Ovary (tissue), 9 donors: Measurements from ENCODE around the gene RHEB. TPM values are rescaled to one million over a fixed set of nuclear protein-coding genes. Genes with fewer than 3 reads are reported as not detected.

ENCODE experiments used
- DNase-seq, 5 donors: peaks; one replicate each; pipeline ENCODE4 v3.0.0-alpha.2; 2019 to 2020
- H3K27ac ChIP-seq, 2 donors: fragments of 200-600 bp; one replicate each; pipeline versions ENCODE4 v1.5.1 to v1.8.0; 2019 to 2022
- H3K27me3 ChIP-seq: fragments of 200-600 bp; one replicate; pipeline ENCODE4 v1.8.0; 2022
- H3K36me3 ChIP-seq: fragments of 200-600 bp; sonication (generic); one replicate; pipeline ENCODE4 v1.5.1; 2019
- H3K4me1 ChIP-seq: one replicate; pipeline ENCODE4 v1.8.1; 2013; ENCODE audit warnings: mild to moderate bottlenecking, moderate library complexity; ENCODE audit not compliant: insufficient read depth
- H3K4me3 ChIP-seq: fragments of 200-600 bp; sonication (generic); one replicate; pipeline ENCODE4 v1.5.1; 2017
- H3K9me3 ChIP-seq, 2 donors: fragments of 200-600 bp in 1 of 2; sonication (generic) in 1 of 2; one replicate each; pipeline versions ENCODE4 v1.5.1 to v1.8.1; 2013 to 2019; ENCODE audit warnings: mild to moderate bottlenecking in 1 of 2, moderate library complexity in 1 of 2
- CTCF ChIP-seq, 3 donors: fragments of 450-650 bp in 2 of 3; fragments of 200-600 bp in 1 of 3; IDR thresholded peaks; one replicate each; pipeline versions ENCODE4 v1.5.1 to v1.8.0; 2016 to 2022; ENCODE audit warnings: antibody characterized with exemption in 3 of 3, mild to moderate bottlenecking in 1 of 3
- EP300 ChIP-seq: sonication (generic); formaldehyde crosslinking; IDR thresholded peaks from one replicate; pipeline ENCODE4 v1.6.1; 2017; ENCODE audit warnings: antibody characterized with exemption
- POLR2A ChIP-seq: fragments of 450-650 bp; IDR thresholded peaks from one replicate; pipeline ENCODE4 v1.6.1; 2017; ENCODE audit warnings: antibody characterized with exemption, mild to moderate bottlenecking, moderate library complexity
- WGBS, 3 donors: extraction: QIAGEN DNeasy Blood & Tissue Kit in 1 of 3; methylation state at CpG; one replicate each; pipeline versions ENCODE4 v1.1.5 to v1.1.7; 2013 to 2017; 5-methylcytosine and 5-hydroxymethylcytosine counted together
- intact Hi-C, 4 donors: fragments of 100-400 bp; cut with DNase I; formaldehyde crosslinking; loops; one replicate each; pipeline versions ENCODE4 v1.11.0 to v1.15.1; 2022 to 2023
- polyA plus RNA-seq, 2 donors: library from polyadenylated mRNA; stranded (reverse); fragments of 200-250 nt in 1 of 2; fragments of 350-450 nt in 1 of 2; fragmentation: Illumina TruSeq in 1 of 2; extraction: RNeasy Lipid Tissue Mini Kit (QIAGEN cat#74804) in 1 of 2; gene quantifications; one replicate each; pipeline ENCODE4 v1.2.3, GENCODE V29; 2013 to 2014
- total RNA-seq, 7 donors: library from RNA; depleted of rRNA in 2 of 7; stranded (reverse); fragments of >200 nt in 2 of 7; fragmentation: NEBNext Ultra II Directional in 3 of 7; extraction: Animal tissue kit (Norgen Biotek cat#: 25700) in 3 of 7; gene quantifications; one replicate each; pipeline versions ENCODE4 v1.1.0 to v1.2.4, GENCODE V29; 2016 to 2023
- donor health status: DM: no; HTN: no; CAD: no; lungs with moderate emphysema.
- donor health status: DM: no; HTN: no; CAD: no.
- donor health status: Bipolar disorder and iron deficiency.
- donor health status: DM: yes; HTN: yes; CAD: no.
- donor health status: DM: no; HTN: no; CAD: no.
- donor health status: DM: yes; HTN: yes; CAD: no.

RHEB gene
- total and polyA plus RNA-seq, 9 donors, result 77.6 to 167 (median 91.8) TPM

GRCh38 chr7:151482883-151483710, 36.6 kb downstream of the RHEB start:
- Histone ChIP-seq H3K27ac (no peak overlapping the region), H3K4me1 (no peaks in the 10 kb centered on the region), H3K36me3 (no peaks in the 10 kb centered on the region)

GRCh38 chr7:151481650-151482505, 37.8 kb downstream of the RHEB start:
- intact Hi-C loops, result no loop called here
- Histone ChIP-seq H3K36me3 (no peaks in the 10 kb centered on the region), H3K27ac (no peak overlapping the region), H3K4me3 (no peak overlapping the region), H3K27me3 (no peaks in the 10 kb centered on the region), H3K9me3 (no peaks in the 10 kb centered on the region), H3K4me1 (no peaks in the 10 kb centered on the region)
- WGBS, 3 donors, result 83 to 93% (median 91%) methylated on average over 4 of the region's 4 CpGs
- DNase-seq, result no peak
- TF ChIP-seq POLR2A, result no peak
- TF ChIP-seq EP300, result no peak
- no peak for TF ChIP-seq CTCF (IDR thresholded peaks at IDR 0.05)

More at GRCh38 chr7:151482883-151483710, 36.6 kb downstream of the RHEB start:
- Histone ChIP-seq H3K9me3 (no peaks in the 10 kb centered on the region), H3K27me3 (no peaks in the 10 kb centered on the region), H3K4me3 (no peak overlapping the region)
- WGBS, 3 donors, result 92 to 96% (median 94%) methylated on average over 8 of the region's 8 CpGs
- TF ChIP-seq CTCF (IDR thresholded peaks at IDR 0.05) (no peak), EP300 (no peak), POLR2A (no peak)
- intact Hi-C loops, result no loop called here
- DNase-seq, result no peak

- no peak for TF ChIP-seq CTCF (IDR thresholded peaks at IDR 0.05)
- no peak overlapping the region for H3K27ac ChIP-seq
- 91 to 94% (median 92%) methylated on average over 7 of the region's 7 CpGs for WGBS, 3 donors
These were observed 41.8 kb downstream of the RHEB start for GRCh38 chr7:151477867-151478266.

DNA sequence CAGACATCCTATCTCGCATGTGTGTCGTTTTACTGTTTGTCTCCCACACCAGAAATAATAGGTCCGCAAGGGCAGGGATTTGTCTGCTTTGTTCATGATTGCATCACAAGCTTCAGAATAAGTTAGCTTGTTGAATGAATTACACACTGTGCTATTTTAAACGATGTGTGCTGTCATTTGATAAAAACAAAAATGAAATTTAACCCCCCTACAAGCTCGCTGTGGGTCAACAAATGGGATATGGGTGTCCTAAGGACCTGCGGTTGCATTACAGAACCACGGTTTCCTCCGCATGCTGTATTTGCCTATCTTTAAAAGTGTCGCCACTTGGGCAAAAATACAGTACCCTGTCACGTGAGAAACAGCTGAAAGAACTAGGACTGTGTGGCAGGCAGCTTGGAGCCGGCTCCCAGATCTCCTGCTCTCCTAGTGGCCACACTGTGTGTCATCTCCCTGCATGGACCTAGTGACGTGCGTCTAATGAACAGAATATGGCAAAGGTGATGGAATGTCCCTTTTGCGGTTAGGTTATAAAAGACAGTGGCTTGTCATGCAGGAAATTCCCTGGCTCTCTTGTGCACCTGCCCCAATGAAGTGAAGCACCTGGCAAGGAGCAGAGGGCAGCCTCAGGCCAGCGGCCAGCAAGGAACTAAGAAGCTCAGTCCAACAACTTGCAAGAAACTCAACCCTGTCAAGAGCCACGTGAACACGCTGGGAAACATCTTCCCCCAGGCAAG, 46.9 kb downstream of the RHEB start:
- no peak for DNase-seq
- H3K4me1 ChIP-seq, result no peaks in the 10 kb centered on the region
- WGBS, 3 donors, result 82 to 91% (median 89%) methylated on average over 17 of the region's 17 CpGs

More at GRCh38 chr7:151477867-151478266, 41.8 kb downstream of the RHEB start:
- intact Hi-C loops, result no loop called here
- Histone ChIP-seq H3K36me3 (no peaks in the 10 kb centered on the region), H3K9me3 (no peaks in the 10 kb centered on the region), H3K4me3 (no peak overlapping the region), H3K27me3 (no peaks in the 10 kb centered on the region), H3K4me1 (no peaks in the 10 kb centered on the region)
- no peak for DNase-seq

More for the DNA sequence above, 46.9 kb downstream of the RHEB start:
- intact Hi-C loops, result no loop called here
- TF ChIP-seq CTCF (IDR thresholded peaks at IDR 0.05) (no peak), POLR2A (no peak), EP300 (no peak)
- no peak overlapping the region for H3K4me3 ChIP-seq
- no peaks in the 10 kb centered on the region for H3K27me3 ChIP-seq
- H3K9me3 ChIP-seq, result no peaks in the 10 kb centered on the region
- H3K36me3 ChIP-seq, result no peaks in the 10 kb centered on the region
- H3K27ac ChIP-seq, result no peak overlapping the region
